PC-3 (cell line): ENCODE data around the gene ZBTB37. TPM values are rescaled to one million over a fixed set of nuclear protein-coding genes. Genes with fewer than 3 reads are reported as not detected.

Source experiments
- ATAC-seq: fragments of 200-7000 bp; cut with Tn5 transposase; 2 replicates; pipeline ENCODE4 v1.9.1; 2020; ENCODE audit warnings: mild to moderate bottlenecking, moderate library complexity
- BruUV-seq: library from RNA; stranded (reverse); fragments of 400-500 nt; replicated peaks from 2 replicates; lab custom pipeline; 2021; lab: Mats Ljungman, UMichigan
- CTCF ChIA-PET: fragments of 300-600 bp; sonication (Branson Sonifier 250); formaldehyde crosslinking; loops from one replicate; lab custom pipeline; 2022; ENCODE audit warnings: antibody characterized with exemption; lab: Charles Lee
- POLR2A ChIA-PET: fragments of 300-600 bp; sonication (Branson Sonifier 250); formaldehyde crosslinking; loops from one replicate; lab custom pipeline; 2022; ENCODE audit warnings: antibody characterized with exemption; ENCODE audit not compliant: unreplicated experiment; lab: Charles Lee
- DNase-seq: peaks from one replicate; pipeline ENCODE4 v3.0.0-alpha.2; 2015
- H2AFZ ChIP-seq: fragments of 300-600 bp; sonication (generic); 2 replicates; pipeline ENCODE4 v1.6.0; 2016; ENCODE audit warnings: antibody characterized with exemption, low read length
- H3F3A ChIP-seq: fragments of 300-600 bp; sonication (generic); one replicate; pipeline ENCODE4 v1.6.0; 2017; ENCODE audit warnings: antibody characterized with exemption, low read length, control low read depth, mild to moderate bottlenecking; ENCODE audit not compliant: unreplicated experiment
- H3K27ac ChIP-seq: fragments of 300-600 bp; sonication (generic); 2 replicates; pipeline ENCODE4 v1.5.1; 2016; ENCODE audit warnings: mild to moderate bottlenecking, low read length
- H3K27me3 ChIP-seq: fragments of 300-600 bp; sonication (generic); 2 replicates; pipeline ENCODE4 v1.6.1; 2016; ENCODE audit warnings: low read length, mixed read lengths
- H3K36me3 ChIP-seq: fragments of 300-600 bp; sonication (generic); 2 replicates; pipeline ENCODE4 v1.6.1; 2016; ENCODE audit warnings: low read depth, mixed run types, low read length, mixed read lengths
- H3K4me1 ChIP-seq: fragments of 300-600 bp; sonication (generic); 2 replicates; pipeline ENCODE4 v1.5.1; 2016; ENCODE audit warnings: low read length; ENCODE audit not compliant: insufficient read depth
- H3K4me2 ChIP-seq: fragments of 300-600 bp; sonication (generic); 2 replicates; pipeline ENCODE4 v1.6.0; 2016; ENCODE audit warnings: low read length
- H3K4me3 ChIP-seq: fragments of 300-600 bp; sonication (generic); 2 replicates; pipeline ENCODE4 v1.5.1; 2016; ENCODE audit warnings: mild to moderate bottlenecking, low read length, mixed read lengths
- H3K79me2 ChIP-seq: fragments of 300-600 bp; sonication (generic); 2 replicates; pipeline ENCODE4 v1.6.1; 2017; ENCODE audit warnings: low read length, mixed read lengths
- H3K9ac ChIP-seq: fragments of 300-600 bp; sonication (generic); 2 replicates; pipeline ENCODE4 v1.6.0; 2016; ENCODE audit warnings: mild to moderate bottlenecking, low read length
- H3K9me2 ChIP-seq: fragments of 300-600 bp; sonication (generic); replicated peaks from 2 replicates; pipeline ENCODE4 v1.6.1; 2016; ENCODE audit warnings: mixed run types, low read length, mixed read lengths
- H3K9me3 ChIP-seq: fragments of 300-600 bp; sonication (generic); 2 replicates; pipeline ENCODE4 v1.6.1; 2016; ENCODE audit warnings: low read length, mixed read lengths
- H4K20me1 ChIP-seq: fragments of 300-600 bp; sonication (generic); 2 replicates; pipeline ENCODE4 v1.6.1; 2016; ENCODE audit warnings: low read length, mixed read lengths
- CTCF ChIP-seq: fragments of 300-600 bp; sonication (generic); conservative IDR thresholded peaks from 2 replicates; pipeline ENCODE4 v1.5.1; 2017; ENCODE audit warnings: antibody characterized with exemption, low read depth, mild to moderate bottlenecking, low read length
- EZH2 ChIP-seq: fragments of 300-600 bp; sonication (generic); IDR thresholded peaks from one replicate; pipeline ENCODE4 v1.6.1; 2017; ENCODE audit warnings: antibody characterized with exemption, mild to moderate bottlenecking, low read length; ENCODE audit not compliant: unreplicated experiment
- EZH2phosphoT487 ChIP-seq: fragments of 300-600 bp; sonication (generic); IDR thresholded peaks from 2 replicates; pipeline ENCODE4 v1.6.1; 2018; ENCODE audit warnings: mild to moderate bottlenecking, antibody characterized with exemption, low read length, borderline replicate concordance
- intact Hi-C: fragments of 100-400 bp; cut with micrococcal nuclease; formaldehyde crosslinking; loops from 2 replicates; pipeline ENCODE4 v1.9.0; 2023
- total RNA-seq: library from RNA; depleted of rRNA; stranded (reverse); fragments of >200 nt; gene quantifications from 2 replicates; pipeline ENCODE4 v1.2.3, GENCODE V29; 2014

Gene ZBTB37
- total RNA-seq, 1 experiment from 2014 or later = 1.5 TPM

- Histone ChIP-seq H3K4me1 (peaks cover 19% of the 10 kb centered on the region), H3K9me3 (no peaks in the 10 kb centered on the region), H3K4me3 (peak overlapping the region; percentile 100), H3K27ac (no peak overlapping the region), H3K9ac (peak overlapping the region; percentile 99), H3K4me2 (peak overlapping the region; percentile 99), H4K20me1 (peaks cover 44% of the 10 kb centered on the region), H2AFZ (no peak overlapping the region), H3F3A (peaks cover 35% of the 10 kb centered on the region), H3K27me3 (no peaks in the 10 kb centered on the region), H3K36me3 (peaks cover 51% of the 10 kb centered on the region), H3K79me2 (peaks cover 29% of the 10 kb centered on the region), H3K9me2 (no peaks in the 10 kb centered on the region)
- intact Hi-C loops = no loop called here
- CTCF ChIA-PET = no interaction called here
- no peak for TF ChIP-seq CTCF
- no peak for TF ChIP-seq EZH2
- TF ChIP-seq EZH2phosphoT487 = no peak
- no peak for DNase-seq
- no peak for ATAC-seq
- BruUV-seq = no TSS peak
- POLR2A ChIA-PET = no interaction called here
Observed at GRCh38 chr1:173865468-173866164, 2.6 kb upstream of the ZBTB37 start.

DNA sequence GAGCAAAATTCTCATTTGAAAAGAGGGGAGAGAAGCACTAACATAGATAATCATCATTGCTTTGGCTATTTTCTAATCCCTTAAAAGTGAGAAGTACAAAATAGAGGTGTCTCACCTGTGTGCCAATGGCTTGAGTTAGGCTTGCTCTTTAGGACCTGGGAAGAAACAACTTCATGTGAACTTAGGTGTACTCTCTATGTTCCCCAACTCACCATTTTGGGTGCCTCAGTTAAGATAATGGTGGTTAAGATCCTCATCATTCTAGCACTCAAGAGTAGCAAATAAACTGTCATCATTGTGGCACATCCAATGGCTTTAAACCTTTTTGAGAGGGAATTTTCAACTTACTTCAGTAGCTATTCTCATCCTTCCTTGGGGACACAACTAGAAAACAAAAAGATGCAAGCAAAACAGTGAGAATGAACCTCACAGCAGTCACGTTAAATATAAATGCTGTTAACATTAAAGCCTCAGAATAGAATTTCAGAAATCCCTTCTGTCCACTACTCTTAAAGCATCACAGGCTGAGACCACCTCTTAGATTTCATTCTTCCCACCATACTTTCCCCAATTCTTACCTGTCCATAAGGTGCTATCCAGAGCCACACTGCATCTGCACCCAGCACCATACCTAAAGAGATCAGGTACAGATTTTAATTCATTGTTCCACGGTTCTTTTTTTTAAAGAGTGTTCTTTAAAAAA is 1.6 kb upstream of the ZBTB37 start:
- peak overlapping the region; percentile 99 for H3K4me2 ChIP-seq
- ChIA-PET POLR2A (no interaction called here), CTCF (no interaction called here)
- H3K9me2 ChIP-seq = no peaks in the 10 kb centered on the region
- peak overlapping the region; percentile 99 for H3K9ac ChIP-seq
- BruUV-seq = no TSS peak
- DNase-seq = no peak
- H3K36me3 ChIP-seq = peaks cover 51% of the 10 kb centered on the region
- H3K79me2 ChIP-seq = peaks cover 29% of the 10 kb centered on the region
- no peaks in the 10 kb centered on the region for H3K9me3 ChIP-seq
- no peak overlapping the region for H2AFZ ChIP-seq
- no peak overlapping the region for H3K27ac ChIP-seq
- H3K4me1 ChIP-seq = peaks cover 19% of the 10 kb centered on the region
- intact Hi-C loops = no loop called here
- H3F3A ChIP-seq = peaks cover 35% of the 10 kb centered on the region
- no peaks in the 10 kb centered on the region for H3K27me3 ChIP-seq
- TF ChIP-seq EZH2 (no peak), CTCF (no peak), EZH2phosphoT487 (no peak)
- peak overlapping the region; percentile 100 for H3K4me3 ChIP-seq
- ATAC-seq = no peak
- H4K20me1 ChIP-seq = peaks cover 44% of the 10 kb centered on the region
